Naive B cell (primary cell): ENCODE measurements around the gene EARS2. TPM values are rescaled to one million over a fixed set of nuclear protein-coding genes. Genes with fewer than 3 reads are reported as not detected.
A peak's percentile ranks its signal among the peaks of the same experiment; 100 is the strongest.
"Not testable (repeated sequence)": the region's sequence is repeated elsewhere in the genome, so short reads cannot be mapped to it uniquely, and the experiment has no call there.

Experiments
- ATAC-seq, 2 donors: fragments of 150-1000 bp; cut with Tn5 transposase; 2 replicates each; pipeline ENCODE4 v1.10.0; 2021; ENCODE audit warnings: low read depth in 2 of 2, mild to moderate bottlenecking in 2 of 2, moderate library complexity in 2 of 2
- DNase-seq: peaks from one replicate; pipeline ENCODE4 v3.0.0; 2022
- H3K27ac Mint-ChIP-seq, 6 donors: one replicate each; pipeline ENCODE4 v1.8.0; 2020 to 2022; ENCODE audit warnings: mild to moderate bottlenecking in 6 of 6, mixed read lengths in 6 of 6, moderate library complexity in 5 of 6, inconsistent platforms in 2 of 6
- H3K27me3 Mint-ChIP-seq, 3 donors: one replicate each; pipeline ENCODE4 v1.8.0; 2021 to 2022; ENCODE audit warnings: mixed read lengths in 3 of 3, mild to moderate bottlenecking in 1 of 3
- H3K36me3 Mint-ChIP-seq, 2 donors: one replicate each; pipeline ENCODE4 v1.8.0; 2020 to 2022; ENCODE audit warnings: mixed read lengths in 2 of 2, inconsistent platforms in 1 of 2, mild to moderate bottlenecking in 1 of 2
- H3K4me1 Mint-ChIP-seq, 3 donors: one replicate each; pipeline ENCODE4 v1.8.0; 2020 to 2022; ENCODE audit warnings: mixed read lengths in 3 of 3, inconsistent platforms in 1 of 3, mild to moderate bottlenecking in 1 of 3, moderate library complexity in 1 of 3
- H3K4me3 Mint-ChIP-seq, 8 donors: one replicate each; pipeline ENCODE4 v1.8.0; 2020 to 2022; ENCODE audit warnings: mild to moderate bottlenecking in 8 of 8, mixed read lengths in 8 of 8, moderate library complexity in 8 of 8, inconsistent platforms in 2 of 8
- H3K9me3 Mint-ChIP-seq, 7 donors: one replicate each; pipeline ENCODE4 v1.8.0; 2020 to 2022; ENCODE audit warnings: mixed read lengths in 7 of 7, mild to moderate bottlenecking in 5 of 7, inconsistent platforms in 2 of 7, moderate library complexity in 1 of 7
- polyA plus RNA-seq, 6 donors: library from polyadenylated mRNA; unstranded; fragments of 300-500 nt; fragmentation: Illumina TruSeq; gene quantifications; one replicate each; pipeline ENCODE4 v1.2.3, GENCODE V29; 2021; ENCODE audit warnings: low read depth in 6 of 6

Gene EARS2
- 10 to 100 TPM in 2 of 6 donors, 1 to 10 TPM in 4; 3.8 to 15.0 (median 8.2) TPM for polyA plus RNA-seq

GRCh38 chr16:23556881-23557778 lies at the start of gene EARS2, which contains the start of gene UBFD1:
TSS of gene EARS2 (minus strand) at chr16:23557350. CDS start at chr16:23557343, 7 bp downstream.
TSS of gene UBFD1 (plus strand) at chr16:23557727. CDS start at chr16:23557743, 16 bp downstream.
- Mint-ChIP-seq H3K27me3 (no peaks in the 10 kb centered on the region), H3K4me1 (peaks cover 2 to 47% (median 23%) of the 10 kb centered on the region in 3 donors), H3K36me3 (no peaks in the 10 kb centered on the region), H3K4me3 (peak within 1 kb of the TSS; percentile 90 to 97 (median 96)), H3K27ac (peak within 1 kb of the TSS; percentile 93 to 99 (median 95)), H3K9me3 (no peaks in the 10 kb centered on the region)
- DNase-seq = peak; percentile 99
- peak; percentile 91 to 92 for ATAC-seq

DNA sequence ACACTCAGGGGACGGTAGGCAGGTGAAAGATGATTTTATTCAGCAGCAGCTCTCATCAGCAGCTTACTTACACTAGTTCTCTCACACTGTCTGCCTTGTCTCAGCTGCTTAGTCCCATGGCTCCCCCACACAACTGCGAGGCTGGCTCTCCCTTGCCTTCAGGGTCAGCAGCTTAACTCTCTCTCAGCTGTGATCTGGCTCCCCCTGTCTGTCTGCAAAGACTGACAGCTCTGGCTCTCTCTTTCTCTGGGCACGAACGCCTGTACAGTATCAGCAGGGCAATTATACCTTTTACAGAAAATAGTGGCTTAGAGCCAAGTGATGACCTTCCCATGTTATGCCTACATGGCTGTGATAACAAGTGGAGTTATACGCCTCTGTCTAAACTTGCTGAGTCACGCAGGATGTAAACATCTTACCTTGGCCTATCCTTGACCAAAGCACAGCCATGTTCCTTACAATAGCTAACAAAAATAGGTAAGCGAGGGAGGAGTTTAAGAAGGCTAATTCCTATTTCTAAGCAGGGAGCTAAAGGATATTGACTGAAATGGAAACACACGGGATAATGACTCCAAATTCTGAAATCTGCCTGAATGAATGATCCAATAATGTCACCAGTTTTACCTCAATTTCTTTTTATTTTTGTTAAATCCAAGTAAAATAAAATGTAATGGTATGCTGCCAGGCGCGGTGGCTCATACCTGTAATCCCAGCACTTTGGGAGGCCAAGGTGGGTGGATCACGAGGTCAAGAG lies 40.0 kb upstream of the EARS2 start:
- H3K4me1 Mint-ChIP-seq = peaks cover 13 to 32% (median 22%) of the 10 kb centered on the region in 3 donors
- H3K36me3 Mint-ChIP-seq = no peaks in the 10 kb centered on the region
- no peaks in the 10 kb centered on the region for H3K27me3 Mint-ChIP-seq
- H3K27ac Mint-ChIP-seq = peak overlapping the region in 3 of 6 donors; percentile 67 to 90 (median 75)
- DNase-seq (peak; percentile 11), ATAC-seq (peak in 1 of 2 donors; percentile 12)
- H3K9me3 Mint-ChIP-seq = no peaks in the 10 kb centered on the region
- peak overlapping the region in 4 of 8 donors; percentile 57 to 86 (median 69) for H3K4me3 Mint-ChIP-seq

GRCh38 chr16:23595951-23596720 lies 39.0 kb upstream of the EARS2 start, which contains the start of gene NDUFAB1:
TSS of gene NDUFAB1 (minus strand) at chr16:23596316. CDS start at chr16:23596290, 26 bp downstream.
- Mint-ChIP-seq H3K36me3 (peaks cover 0 to 9% of the 10 kb centered on the region in 2 donors), H3K9me3 (no peaks in the 10 kb centered on the region), H3K4me3 (peak within 1 kb of the TSS; percentile 74 to 93 (median 86)), H3K4me1 (peaks cover 21 to 37% (median 32%) of the 10 kb centered on the region in 3 donors), H3K27me3 (no peaks in the 10 kb centered on the region), H3K27ac (peak within 1 kb of the TSS; percentile 67 to 90 (median 81))
- ATAC-seq = peak; percentile 98
- peak; percentile 88 for DNase-seq

DNA sequence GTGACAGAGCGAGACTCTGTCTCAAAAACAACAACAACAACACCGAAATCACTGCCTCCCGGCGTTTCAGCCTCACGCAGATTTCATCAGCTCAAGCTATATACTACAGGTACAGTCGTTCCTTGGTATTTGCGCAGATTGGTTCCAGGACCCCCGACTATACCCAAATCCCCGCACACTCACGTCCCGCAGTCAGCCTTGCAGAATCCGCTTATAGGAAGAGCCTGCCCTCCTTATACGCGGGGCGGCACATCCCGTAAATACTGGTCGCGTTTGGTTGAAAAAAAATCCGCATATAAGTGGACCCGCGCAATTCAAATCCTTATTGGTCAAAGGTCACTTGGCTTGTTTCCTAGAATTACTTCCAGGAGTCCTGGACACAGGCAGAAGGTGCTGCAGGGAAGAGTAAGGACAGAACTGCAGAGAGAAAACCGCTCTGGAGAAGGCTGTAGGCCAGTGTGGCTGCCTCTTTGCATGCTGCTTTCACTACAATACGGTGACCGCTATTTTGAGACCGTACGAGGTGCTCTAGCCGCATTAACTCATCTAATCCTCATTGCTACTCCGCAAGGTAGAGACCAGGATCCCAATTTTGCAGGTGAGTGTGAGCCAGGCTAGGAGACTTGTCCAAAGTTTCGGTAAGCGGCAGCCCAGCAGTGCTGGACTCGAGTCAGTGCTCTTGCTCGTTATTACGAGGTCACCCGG lies 38.2 kb upstream of the EARS2 start:
- DNase-seq (no peak), ATAC-seq (no peak)
- Mint-ChIP-seq H3K36me3 (peaks cover 0 to 10% of the 10 kb centered on the region in 2 donors), H3K27ac (peak overlapping the region in 3 of 6 donors; percentile 75 to 90 (median 87)), H3K27me3 (no peaks in the 10 kb centered on the region), H3K4me3 (peak overlapping the region; percentile 74 to 93 (median 86)), H3K9me3 (no peaks in the 10 kb centered on the region), H3K4me1 (peaks cover 21 to 37% (median 32%) of the 10 kb centered on the region in 3 donors)

DNA sequence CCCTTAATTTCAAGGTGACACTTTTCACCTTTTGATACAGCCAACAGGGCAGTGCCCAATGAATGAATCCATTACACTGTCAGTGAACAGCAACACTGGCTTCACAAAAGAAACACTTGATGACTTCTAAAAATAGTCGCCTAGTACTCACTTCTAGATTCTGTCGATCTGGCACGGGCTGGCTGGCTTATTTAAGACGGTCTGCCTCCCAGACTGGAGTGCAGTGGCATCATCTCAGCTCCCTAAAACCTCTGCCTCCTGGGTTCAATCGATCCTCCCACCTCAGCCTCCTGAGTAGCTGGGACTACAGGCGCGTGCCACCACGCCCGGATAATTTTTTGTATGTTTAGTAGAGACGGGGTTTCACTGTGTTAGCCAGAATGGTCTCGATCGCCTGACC lies 37.0 kb upstream of the EARS2 start:
- no peaks in the 10 kb centered on the region for H3K9me3 Mint-ChIP-seq
- H3K27ac Mint-ChIP-seq = peak overlapping the region in 1 of 6 donors; percentile 29
- H3K36me3 Mint-ChIP-seq = peaks cover 0 to 10% of the 10 kb centered on the region in 2 donors
- DNase-seq (no peak), ATAC-seq (no peak)
- no peaks in the 10 kb centered on the region for H3K27me3 Mint-ChIP-seq
- H3K4me3 Mint-ChIP-seq = peak overlapping the region in 3 of 8 donors; percentile 40 to 86 (median 81)
- H3K4me1 Mint-ChIP-seq = peaks cover 25 to 37% (median 32%) of the 10 kb centered on the region in 3 donors

GRCh38 chr16:23590181-23590580 lies 33.0 kb upstream of the EARS2 start:
- no peak for ATAC-seq
- Mint-ChIP-seq H3K27me3 (no peaks in the 10 kb centered on the region), H3K4me3 (no peak overlapping the region), H3K36me3 (peaks cover 4 to 10% of the 10 kb centered on the region in 2 donors), H3K9me3 (no peaks in the 10 kb centered on the region), H3K4me1 (peaks cover 20 to 27% (median 23%) of the 10 kb centered on the region in 3 donors), H3K27ac (no peak overlapping the region)
- no peak for DNase-seq

- Mint-ChIP-seq H3K4me1 (peaks cover 8 to 15% (median 14%) of the 10 kb centered on the region in 3 donors), H3K36me3 (peaks cover 9 to 17% of the 10 kb centered on the region in 2 donors), H3K27ac (no peak overlapping the region), H3K27me3 (no peaks in the 10 kb centered on the region), H3K9me3 (no peaks in the 10 kb centered on the region), H3K4me3 (no peak overlapping the region)
- DNase-seq (no peak), ATAC-seq (no peak)
These were observed 30.6 kb upstream of the EARS2 start for GRCh38 chr16:23587726-23588125.

DNA sequence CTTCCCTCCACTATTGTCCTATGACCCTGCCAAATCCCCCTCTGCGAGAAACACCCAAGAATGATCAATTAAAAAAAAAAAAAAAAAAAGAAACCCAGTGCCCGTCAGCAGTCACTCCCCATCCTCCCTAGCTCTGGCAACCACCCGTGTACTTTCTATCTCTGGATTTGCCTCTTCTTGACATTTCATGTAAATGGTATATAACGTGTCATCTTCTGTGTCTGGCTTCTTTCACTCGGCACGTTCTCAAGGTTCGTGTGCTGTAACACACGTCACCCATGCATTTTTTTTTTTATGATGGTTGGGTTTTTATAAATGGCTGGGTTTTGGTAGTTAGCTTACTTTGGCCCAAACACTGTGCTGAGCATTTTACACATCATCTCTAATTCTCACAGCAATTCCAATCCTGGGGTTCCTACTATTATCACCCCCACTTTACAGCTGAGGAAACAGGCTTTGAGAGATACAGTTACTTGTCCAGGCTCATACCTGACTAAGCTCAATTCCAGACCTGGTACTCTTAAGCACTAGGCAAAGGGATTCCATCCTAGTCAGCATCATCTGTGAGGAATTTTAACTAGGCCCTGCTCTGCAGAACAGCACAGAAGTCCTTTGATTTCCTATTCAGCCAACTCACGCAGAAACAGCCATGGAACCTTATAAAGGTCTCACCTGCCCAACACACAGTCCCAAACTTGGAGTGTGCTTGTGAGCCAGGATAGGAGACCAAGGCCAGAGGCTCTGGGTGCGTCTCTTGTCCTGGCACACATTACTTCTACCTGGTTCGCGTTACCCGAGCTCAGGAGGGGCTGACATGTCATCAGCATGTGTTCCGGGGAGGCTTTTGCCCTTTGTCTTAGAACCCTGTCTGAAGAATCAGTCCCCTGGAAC lies 27.3 kb upstream of the EARS2 start:
- H3K27ac Mint-ChIP-seq = peak overlapping the region in 2 of 6 donors; percentile 28 to 50
- DNase-seq = no peak
- H3K9me3 Mint-ChIP-seq = peaks cover 0 to 2% (median 0%) of the 10 kb centered on the region in 7 donors
- H3K4me1 Mint-ChIP-seq = peaks cover 0 to 3% (median 0%) of the 10 kb centered on the region in 3 donors
- H3K4me3 Mint-ChIP-seq = no peak overlapping the region
- peaks cover 7 to 9% of the 10 kb centered on the region in 2 donors for H3K36me3 Mint-ChIP-seq
- ATAC-seq = no peak
- no peaks in the 10 kb centered on the region for H3K27me3 Mint-ChIP-seq

- not testable (repeated sequence) for DNase-seq, H3K36me3 Mint-ChIP-seq, ATAC-seq, H3K4me3 Mint-ChIP-seq, H3K27ac Mint-ChIP-seq, H3K9me3 Mint-ChIP-seq, H3K27me3 Mint-ChIP-seq, H3K4me1 Mint-ChIP-seq
These were observed 26.1 kb upstream of the EARS2 start for GRCh38 chr16:23583271-23583670.

DNA sequence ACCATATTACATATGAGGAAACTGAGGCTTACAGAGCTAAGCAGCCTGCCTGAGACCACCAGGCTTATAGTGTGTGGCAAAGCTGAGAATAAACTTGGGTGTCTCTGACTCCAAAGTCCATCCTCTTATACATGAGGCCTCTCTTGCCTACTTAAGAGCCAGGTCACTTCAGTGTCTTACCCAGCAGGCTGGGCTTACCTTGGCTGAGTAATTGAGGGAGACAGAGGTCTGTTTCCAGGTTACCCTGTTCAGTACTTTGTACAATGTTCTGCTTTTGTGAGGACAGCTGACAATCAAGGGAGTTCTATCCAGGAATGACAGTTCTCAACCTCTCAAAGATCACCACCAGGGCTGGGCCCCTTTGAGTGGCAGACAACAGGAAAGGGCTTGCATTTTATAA lies 24.6 kb upstream of the EARS2 start:
- Mint-ChIP-seq H3K9me3 (peaks cover 0 to 2% (median 0%) of the 10 kb centered on the region in 7 donors), H3K27ac (peak overlapping the region in 1 of 6 donors; percentile 54), H3K36me3 (peaks cover 7 to 9% of the 10 kb centered on the region in 2 donors), H3K4me3 (no peak overlapping the region), H3K27me3 (no peaks in the 10 kb centered on the region), H3K4me1 (no peaks in the 10 kb centered on the region)
- DNase-seq (no peak), ATAC-seq (no peak)

DNA sequence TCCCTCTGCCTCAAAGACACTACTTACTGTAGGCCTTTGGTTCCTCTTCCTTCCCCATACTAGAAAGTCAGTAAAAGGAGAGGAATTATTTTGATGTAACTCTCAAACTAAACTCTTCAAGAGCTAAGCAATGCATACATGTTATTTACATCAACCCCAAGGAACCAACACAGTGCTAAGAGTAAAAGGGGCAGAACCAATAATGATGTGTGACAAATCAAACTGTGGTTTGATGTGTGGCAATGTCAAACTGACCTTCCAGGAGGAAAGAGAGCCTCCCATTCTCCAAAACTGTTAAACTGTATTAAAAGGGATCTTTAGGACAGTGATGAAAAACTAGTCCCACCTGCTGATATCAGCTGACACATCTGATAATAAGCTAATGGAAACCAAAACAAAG lies 23.2 kb upstream of the EARS2 start:
- no peak overlapping the region for H3K4me3 Mint-ChIP-seq
- no peak overlapping the region for H3K27ac Mint-ChIP-seq
- DNase-seq (no peak), ATAC-seq (no peak)
- peaks cover 0 to 3% (median 0%) of the 10 kb centered on the region in 3 donors for H3K4me1 Mint-ChIP-seq
- peaks cover 6 to 7% of the 10 kb centered on the region in 2 donors for H3K36me3 Mint-ChIP-seq
- H3K9me3 Mint-ChIP-seq = peaks cover 0 to 2% (median 0%) of the 10 kb centered on the region in 7 donors
- no peaks in the 10 kb centered on the region for H3K27me3 Mint-ChIP-seq
